GM12892 (cell line): Measurements from ENCODE around the gene MED16.
A peak's percentile ranks its signal among the peaks of the same experiment; 100 is the strongest.

Experiments used
- DNase-seq: peaks from one replicate; pipeline ENCODE4 v3.0.0; 2011; ENCODE audit not compliant: insufficient read length
- FAIRE-seq: peaks from 2 replicates; lab custom pipeline; 2011; peaks lifted over from hg19 to GRCh38; lab: Jason Lieb, UNC
- POLR2A ChIP-seq: IDR thresholded peaks from 2 replicates; pipeline ENCODE4 v1.6.1; 2011; ENCODE audit warnings: low read depth, low read length, control low read depth
- POLR2AphosphoS5 ChIP-seq: IDR thresholded peaks from 2 replicates; pipeline ENCODE4 v1.6.1; 2011; ENCODE audit warnings: low read depth, low read length, control low read depth
- TAF1 ChIP-seq: IDR thresholded peaks from 2 replicates; pipeline ENCODE4 v1.6.1; 2011; ENCODE audit warnings: low read depth, mild to moderate bottlenecking, control low read depth, low read length, borderline replicate concordance

Gene MED16

GRCh38 chr19:890831-891230 lies 2.2 kb downstream of the MED16 start:
- no peak for TF ChIP-seq POLR2AphosphoS5
- TF ChIP-seq POLR2A = no peak
- no peak for TF ChIP-seq TAF1
- FAIRE-seq (no peak), DNase-seq (no peak)

GRCh38 chr19:889662-890295 lies 3.2 kb downstream of the MED16 start:
- no peak for DNase-seq
- FAIRE-seq = no peak
- TF ChIP-seq POLR2AphosphoS5 (no peak), TAF1 (no peak), POLR2A (no peak)

- no peak for TF ChIP-seq TAF1
- TF ChIP-seq POLR2AphosphoS5 = no peak
- TF ChIP-seq POLR2A = no peak
- FAIRE-seq = peak; percentile 27
- DNase-seq = no peak
Measured at GRCh38 chr19:888581-889385, 4.2 kb downstream of the MED16 start.

- no peak for TF ChIP-seq POLR2A
- TF ChIP-seq TAF1 = no peak
- no peak for TF ChIP-seq POLR2AphosphoS5
- FAIRE-seq (no peak), DNase-seq (no peak)
Measured at GRCh38 chr19:887599-887998, 5.4 kb downstream of the MED16 start.

- no peak for DNase-seq
- TF ChIP-seq POLR2A (no peak), TAF1 (no peak), POLR2AphosphoS5 (no peak)
- no peak for FAIRE-seq
Measured at GRCh38 chr19:887072-887471, 5.9 kb downstream of the MED16 start.

- DNase-seq = no peak
- TF ChIP-seq POLR2AphosphoS5 = no peak
- no peak for TF ChIP-seq TAF1
- no peak for TF ChIP-seq POLR2A
- FAIRE-seq = no peak
Measured at GRCh38 chr19:885536-886224, 7.3 kb downstream of the MED16 start.

GRCh38 chr19:884420-885211 lies 8.4 kb downstream of the MED16 start:
- TF ChIP-seq POLR2AphosphoS5 = no peak
- TF ChIP-seq TAF1 = no peak
- no peak for TF ChIP-seq POLR2A
- no peak for FAIRE-seq
- no peak for DNase-seq

- no peak for TF ChIP-seq TAF1
- TF ChIP-seq POLR2A = no peak
- TF ChIP-seq POLR2AphosphoS5 = no peak
- no peak for DNase-seq
- FAIRE-seq = no peak
Measured at GRCh38 chr19:883661-884211, 9.3 kb downstream of the MED16 start.

- no peak for TF ChIP-seq POLR2AphosphoS5
- TF ChIP-seq TAF1 = no peak
- no peak for TF ChIP-seq POLR2A
- no peak for FAIRE-seq
- no peak for DNase-seq
Measured at GRCh38 chr19:882871-883497, 10.0 kb downstream of the MED16 start.

- DNase-seq = no peak
- no peak for FAIRE-seq
- TF ChIP-seq POLR2A (no peak), TAF1 (no peak)
Measured at GRCh38 chr19:881385-882071, 11.5 kb downstream of the MED16 start.
